GM21576 (cell line): Measurements from ENCODE around the gene GARIN5B.

Experiments
- ATAC-seq: cut with Tn5 transposase; IDR thresholded peaks from one replicate; pipeline ENCODE4 v1.9.1; 2021; ENCODE audit warnings: mild to moderate bottlenecking, moderate library complexity; ENCODE audit not compliant: unreplicated experiment

The GARIN5B gene

DNA sequence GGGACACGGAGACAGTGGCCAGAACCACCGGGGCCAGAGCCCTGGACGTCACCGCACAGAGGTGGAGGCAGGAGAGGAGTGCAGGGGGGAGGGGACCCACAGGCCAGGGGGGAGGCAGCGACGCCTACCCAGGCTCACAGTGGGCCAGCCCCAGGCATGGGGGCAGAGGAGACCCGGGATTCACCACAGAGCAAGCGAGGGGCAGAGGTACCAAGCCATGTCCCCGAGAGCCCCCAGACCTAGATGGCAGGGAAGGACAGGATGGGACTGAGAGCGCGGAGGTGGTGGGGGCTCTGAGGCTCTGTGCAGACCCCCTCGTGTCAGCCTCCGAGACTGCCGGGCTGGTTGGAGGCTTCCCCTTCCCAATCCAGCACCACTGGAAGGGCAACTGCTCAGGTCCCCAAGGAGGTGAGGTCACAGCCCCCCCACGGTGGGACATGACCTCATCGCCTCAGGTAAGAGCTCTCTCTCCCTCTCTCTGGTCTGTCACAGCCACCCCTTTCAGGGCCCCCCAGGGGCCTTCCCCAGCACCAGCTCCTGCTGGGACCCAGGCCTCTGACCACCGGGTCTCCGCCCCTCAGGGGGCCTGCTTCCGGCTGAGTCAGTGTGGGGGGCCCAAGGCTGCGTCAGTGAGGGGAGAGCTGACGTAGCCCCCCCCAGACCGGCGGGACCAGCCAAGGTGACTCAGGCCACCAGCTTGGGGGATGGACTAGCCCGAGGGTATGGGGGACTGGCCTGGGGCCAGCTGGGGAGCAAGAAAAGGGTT lies 9.4 kb upstream of the GARIN5B start:
- no peak for ATAC-seq

DNA sequence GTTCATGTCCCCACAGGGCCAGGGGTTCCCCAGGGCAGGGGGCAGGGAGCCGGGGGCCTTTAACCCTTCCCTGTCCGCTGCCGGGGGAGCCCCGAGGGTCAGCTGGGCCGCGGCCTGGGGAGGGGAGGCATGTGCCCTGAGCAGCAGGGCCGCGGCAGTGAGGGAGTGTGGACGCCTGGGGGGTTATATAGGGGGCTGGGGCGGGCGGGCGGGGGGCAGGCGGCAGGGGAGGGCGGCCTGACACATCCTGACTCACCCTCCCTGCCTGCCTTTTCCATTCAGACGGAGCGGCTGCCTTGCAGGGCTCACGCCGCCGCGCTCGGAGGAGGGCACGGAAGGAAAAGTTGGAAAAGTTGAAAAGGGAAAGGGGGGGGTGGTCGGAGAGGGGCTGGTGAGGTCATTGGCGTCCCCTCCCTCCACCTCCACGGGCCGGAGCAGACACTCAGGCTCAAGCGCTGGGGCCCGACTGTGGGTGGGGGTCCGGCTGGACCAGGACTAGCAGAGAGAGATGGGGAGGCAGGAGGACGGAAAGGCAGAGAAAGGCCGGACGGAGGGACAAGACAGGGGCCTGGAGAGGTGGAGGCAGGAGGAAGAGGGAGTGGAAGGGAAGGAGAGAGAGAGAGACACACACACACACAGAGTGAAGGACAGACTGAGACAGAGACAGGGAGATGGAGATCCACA lies 7.4 kb upstream of the GARIN5B start, which contains the start of gene IL11:
Gene IL11 (minus strand): TSS at position 159 of the 684 bp plus-strand sequence. CDS start 153 bp downstream, at position 6.
- no peak for ATAC-seq

DNA sequence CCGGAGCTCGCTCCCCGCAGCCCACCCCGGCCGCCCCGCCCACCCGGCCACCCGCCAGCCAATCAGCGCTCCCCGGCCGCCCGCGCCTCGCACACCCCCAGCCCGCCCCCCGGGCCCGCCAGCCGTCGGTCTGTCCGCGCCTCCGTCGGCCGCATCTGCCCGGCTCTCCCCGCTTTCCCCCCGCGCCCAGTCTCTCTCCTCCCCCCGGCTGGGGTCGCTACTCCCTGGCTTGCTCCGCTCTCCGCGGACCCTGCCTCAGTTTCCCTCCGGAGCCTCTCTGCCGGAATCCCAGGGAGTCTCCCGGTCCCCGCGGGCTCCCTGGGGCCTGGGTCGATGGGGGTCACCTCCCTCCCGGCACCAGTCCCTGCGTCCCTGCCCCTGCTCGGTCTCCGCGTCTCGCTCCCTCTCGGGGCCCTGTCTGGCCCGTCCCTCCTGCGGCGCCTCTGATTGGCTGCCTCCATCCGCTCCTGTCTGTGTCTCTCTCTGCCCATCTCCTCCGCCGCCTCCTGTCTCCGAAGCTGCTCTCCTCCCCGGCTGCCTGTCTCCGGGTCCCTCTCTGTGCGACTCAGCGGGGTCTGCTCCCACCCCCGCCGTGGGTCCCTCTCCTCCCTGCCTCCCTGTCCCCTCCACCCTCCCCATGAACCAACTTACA lies 6.7 kb upstream of the GARIN5B start:
- no peak for ATAC-seq

DNA sequence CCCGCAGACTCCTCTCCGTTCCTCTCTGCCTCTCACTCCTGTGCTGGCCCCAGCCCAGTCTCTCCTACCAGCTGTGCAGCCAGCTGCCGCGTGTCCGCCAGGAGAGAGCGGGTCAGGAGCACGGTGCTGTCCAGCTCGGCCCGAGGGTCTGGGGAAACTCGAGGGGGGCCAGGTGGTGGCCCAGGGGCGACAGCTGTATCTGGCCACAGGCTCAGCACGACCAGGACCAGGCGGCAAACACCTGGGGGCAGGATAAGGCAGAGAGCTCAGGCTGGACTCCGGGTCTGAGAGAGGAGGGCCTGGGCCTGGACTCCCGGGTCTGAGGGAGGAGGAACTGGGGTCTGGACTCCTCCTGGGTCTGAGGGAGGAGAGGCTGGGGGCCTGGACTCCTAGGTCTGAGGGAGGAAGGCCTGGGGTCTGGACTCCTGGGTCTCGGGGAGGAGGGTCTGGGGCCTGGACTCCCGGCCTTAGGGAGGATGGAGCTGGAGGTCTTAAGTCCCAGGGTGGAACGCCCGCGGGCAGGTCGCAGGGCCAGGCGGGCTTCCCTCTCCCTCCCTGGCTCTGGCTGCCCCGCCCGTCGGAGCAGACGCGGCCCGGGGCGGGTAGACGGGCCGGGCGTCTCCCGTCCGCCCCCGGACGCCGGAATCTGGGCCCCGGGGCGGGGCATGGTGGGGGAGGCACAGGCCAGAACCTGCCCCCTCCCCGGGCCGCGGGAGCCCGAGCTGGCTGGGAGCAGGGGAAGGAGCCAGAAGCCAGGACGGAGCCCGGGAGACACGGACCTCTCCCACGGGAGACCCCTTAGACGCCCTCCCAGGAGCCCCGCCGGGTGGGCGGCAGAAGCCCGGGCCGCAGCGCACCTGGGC lies 5.9 kb upstream of the GARIN5B start:
- no peak for ATAC-seq

DNA sequence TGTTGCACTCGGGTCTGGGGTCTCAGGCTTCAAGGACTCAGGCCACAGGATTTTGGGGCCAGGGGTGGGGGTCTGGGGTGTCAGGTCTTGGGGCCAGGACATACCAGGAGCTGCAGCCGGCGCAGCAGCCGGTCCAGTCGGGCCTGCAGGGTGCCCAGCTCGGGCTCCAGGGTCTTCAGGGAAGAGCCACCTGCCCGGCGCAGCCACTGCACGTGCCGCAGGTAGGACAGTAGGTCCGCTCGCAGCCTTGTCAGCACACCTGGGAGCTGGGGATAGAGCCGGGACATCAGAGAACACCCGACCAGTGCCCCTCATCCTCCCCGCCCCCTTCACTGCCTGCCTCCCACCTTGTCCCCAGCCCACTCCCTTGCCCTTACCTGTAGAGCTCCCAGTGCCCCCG lies 5.0 kb upstream of the GARIN5B start:
- ATAC-seq: no peak

DNA sequence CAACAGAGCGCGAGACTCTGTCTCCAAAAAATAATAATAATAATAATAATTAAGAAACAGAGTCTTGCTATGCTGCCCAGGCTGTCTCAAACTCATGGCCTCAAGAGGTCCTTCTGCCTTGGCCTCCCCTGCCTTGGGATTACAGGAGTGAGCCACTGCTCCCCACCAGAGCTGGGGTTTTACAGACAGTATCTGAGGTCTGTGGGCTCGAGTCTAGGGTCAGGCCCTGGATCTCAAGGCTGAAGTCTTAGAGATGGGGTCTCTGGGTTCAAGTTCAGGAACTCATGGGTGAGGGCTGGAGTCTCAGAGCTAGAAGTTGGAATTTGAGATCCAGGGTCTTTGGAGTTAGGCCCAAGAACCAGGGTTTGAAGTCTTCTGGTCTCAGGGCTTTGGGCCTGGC lies 3.7 kb upstream of the GARIN5B start:
- no peak for ATAC-seq

DNA sequence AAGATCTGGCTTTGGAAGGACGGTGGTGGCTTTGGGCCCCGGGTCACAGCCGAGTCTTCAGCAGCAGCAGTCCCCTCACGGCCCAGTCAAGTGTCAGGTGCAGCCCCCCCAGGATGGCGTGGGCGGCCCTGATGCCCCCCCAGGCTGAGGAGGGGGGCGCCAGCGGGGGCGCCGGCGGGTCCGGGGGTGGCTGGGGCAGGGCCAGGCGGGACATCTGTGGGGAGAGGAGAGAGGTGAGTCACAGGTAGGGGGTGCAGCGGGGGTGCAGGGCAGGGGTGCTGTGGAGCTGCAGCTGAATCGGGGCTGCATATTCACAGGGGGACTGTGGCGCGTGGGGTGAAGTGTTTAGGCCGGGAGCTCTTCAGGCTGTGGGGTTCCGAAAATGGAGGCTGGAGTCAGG lies 2.9 kb upstream of the GARIN5B start:
- no peak for ATAC-seq

DNA sequence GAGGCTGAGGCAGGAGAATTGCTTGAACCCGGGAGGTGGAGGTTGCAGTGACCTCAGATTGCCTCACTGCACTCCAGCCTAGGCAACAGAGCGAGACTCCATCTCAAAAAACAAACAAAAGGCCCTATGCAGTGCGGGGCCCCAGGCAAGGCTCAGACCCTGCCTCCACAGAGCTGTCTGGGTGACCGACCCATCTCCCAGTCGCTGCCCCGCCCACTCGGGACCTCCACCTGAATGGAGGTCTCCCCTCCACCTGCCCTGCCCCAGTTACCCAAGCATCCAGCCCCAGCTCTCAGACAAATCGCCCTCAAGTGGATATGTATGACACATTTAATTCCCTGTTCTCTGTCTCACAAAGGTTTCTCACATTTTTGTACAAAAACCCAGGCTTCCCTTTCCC lies 2.2 kb upstream of the GARIN5B start:
- no peak for ATAC-seq

DNA sequence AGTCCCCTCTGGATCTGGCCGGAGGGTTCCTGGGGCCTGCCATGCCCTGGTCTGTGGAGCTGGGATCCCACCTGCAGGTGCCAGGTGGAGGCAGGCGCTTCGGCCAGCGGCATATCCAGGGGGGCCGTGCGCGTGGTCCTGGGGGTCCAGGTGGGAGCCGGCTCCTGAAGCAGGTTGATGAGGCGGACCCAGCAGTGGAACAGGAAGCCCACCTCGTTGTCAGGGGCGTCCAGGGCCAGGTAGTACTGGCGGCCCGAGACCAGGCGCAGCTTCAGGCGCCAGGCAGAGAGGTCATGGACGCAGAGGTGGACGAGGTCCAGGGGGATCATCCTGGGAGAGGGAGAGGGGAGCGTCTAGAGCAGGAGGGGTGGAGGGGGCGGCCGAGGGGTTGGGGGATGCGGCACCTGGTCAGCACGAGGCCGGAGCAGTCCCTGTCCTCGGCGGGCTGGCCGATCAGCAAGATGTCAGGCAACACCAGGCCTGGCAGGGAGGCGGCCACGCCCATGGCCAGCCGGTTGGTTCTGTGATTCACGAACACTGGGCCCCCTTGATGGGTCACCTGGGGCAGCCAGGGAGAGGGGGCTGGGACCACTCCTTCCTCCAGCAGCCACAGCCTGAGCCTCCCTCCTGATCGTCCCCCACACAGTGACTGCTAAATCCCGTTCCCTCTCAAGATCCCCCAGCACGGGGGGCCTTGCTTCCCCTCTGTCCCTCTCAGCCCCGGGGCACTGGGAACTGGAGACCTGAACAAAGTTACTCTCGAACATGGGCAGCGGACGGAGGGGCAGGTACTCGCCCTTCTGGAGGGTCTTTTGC lies 678 bp downstream of the GARIN5B start:
- no peak for ATAC-seq

DNA sequence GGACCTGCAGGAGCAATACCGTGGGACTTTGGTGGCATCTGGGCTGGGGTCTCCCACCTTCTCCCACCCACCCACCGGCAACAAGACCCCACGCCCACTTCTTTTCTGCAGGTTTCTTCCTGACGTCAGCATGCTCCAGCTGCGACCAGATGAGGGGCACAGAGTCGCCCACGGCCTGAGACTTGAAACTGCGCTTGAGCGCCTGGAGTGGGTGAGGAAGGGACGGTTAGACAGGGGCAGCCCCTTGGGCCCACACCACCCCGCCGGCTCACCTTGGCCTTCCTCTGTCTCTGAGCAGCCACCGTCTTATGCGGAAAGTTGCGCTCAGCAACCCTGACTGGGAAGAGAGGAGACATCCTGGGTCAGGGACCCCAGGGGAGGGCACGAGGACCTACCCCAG lies 2.2 kb downstream of the GARIN5B start:
- ATAC-seq: no peak

DNA sequence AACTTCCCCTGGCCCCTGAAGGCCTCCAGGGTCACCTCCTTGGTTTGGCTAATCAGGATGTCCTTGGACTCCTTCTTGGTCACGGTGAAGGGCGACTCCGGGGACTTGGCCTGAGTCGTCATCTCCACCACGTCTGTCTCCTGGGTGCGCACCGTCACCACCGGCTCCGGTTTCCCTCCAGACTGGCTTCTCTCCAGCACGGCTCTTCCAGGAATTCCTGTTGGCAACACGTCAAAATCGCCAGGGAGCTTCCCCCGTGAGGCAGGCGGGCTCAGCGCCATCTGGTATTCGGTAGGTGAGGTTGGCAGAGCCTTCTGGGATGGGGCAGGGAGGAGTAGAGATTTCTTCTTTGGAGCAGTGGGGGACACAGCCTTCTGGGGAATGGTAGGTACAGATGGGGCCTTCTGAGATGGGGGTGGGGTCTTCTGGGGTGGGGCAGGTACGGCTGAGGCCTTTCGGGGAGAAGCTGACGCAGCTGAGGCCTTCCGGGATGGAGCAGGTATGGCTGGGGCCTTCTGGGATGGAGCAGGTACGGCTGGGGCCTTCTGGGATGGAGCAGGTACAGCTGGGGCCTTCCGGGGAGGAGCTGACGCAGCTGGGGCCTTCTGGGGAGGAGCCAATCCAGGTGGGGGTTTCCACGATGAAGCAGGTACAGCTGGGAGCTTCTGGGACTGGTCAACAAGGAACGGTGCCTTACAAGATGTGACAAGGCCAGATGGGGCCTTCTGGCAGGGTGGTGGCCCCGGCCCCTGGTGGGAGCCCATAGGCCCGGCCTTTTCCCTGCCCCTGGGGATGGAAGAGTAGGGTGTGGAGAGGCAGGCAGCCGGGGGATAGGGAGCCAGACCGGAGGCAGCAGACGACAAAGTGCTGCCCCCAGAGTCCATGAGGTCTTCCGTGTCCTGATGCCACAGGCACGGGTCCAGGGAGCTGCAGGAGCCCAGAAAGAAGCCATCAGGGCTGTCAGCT lies 3.8 kb downstream of the GARIN5B start:
- ATAC-seq: no peak

DNA sequence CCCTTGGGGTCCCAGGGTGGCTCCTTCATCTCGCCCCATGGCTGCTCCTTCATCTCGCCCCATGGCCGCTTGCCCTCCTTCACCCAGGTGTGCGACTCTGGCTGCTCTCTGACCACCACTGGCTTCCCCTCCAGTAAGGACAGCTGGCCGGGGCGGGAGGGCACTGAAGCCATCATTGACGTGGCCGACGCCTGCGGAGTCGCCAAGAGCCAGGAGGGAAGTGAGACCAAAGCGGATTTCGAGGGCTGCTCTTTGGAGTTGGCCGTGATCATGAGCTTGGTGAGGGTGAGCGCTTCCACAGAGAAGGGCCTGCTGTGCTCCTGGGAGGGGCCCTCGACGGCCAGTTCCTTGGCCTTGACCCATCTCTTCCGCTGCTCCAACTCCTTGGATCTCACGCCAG lies 4.6 kb downstream of the GARIN5B start:
- ATAC-seq: no peak

DNA sequence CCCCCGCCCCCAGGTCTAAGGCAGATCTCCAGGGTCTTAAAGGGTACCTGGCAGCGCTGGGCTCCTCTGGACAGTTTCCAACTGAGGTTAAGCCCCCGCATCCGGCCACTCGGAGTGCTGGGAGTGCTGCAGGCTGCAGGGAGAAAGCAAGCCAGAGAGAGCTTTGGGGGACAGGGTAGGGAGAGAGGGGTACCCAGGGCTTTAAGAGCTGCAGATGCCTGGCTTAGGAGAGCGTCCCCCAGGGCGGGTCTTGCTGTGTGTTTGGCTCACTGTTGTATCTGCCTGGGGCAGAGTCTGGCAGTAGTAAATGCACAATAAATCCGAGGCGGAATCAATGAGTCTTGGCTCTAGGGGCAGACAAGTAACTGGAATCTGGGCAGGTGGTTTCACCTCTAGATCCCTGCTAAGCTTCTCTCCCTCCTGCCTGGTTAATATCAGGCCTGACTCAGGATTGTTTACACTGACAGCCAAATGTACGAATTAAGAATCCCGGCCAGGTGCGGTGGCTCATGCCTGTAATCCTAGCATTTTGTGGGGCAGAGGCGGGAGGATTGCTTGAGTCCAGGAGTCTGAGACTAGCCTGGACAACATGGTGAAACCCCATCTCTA lies 7.7 kb downstream of the GARIN5B start:
- ATAC-seq: no peak

DNA sequence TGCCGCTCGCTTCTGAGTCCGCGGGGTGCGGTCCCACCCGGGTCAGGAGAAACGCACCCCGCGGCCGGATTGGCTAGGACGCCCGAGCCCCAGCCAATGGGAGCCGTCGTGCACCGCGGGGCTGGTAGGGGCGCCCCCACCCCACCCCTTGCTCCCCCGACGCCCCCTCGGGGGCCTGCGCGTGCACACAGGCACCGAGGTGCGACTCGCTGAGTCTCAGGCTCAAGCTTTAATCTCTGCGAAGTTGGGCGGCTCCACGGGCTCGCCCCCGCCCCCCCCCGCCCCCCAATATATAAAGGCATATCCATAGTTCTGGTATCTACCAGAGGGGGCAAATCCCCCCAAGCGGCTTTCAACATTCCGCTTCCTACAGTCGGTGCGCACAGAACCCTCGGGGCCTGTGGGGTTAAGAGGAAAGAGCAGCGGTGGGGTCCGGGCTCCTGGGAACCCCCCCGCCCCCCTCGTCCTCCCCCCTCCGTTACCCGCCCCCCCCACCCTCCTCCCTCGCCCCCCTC lies 8.3 kb downstream of the GARIN5B start, which contains the start of gene COX6B2:
Gene COX6B2 (minus strand): TSS at position 22 of the 515 bp plus-strand sequence. CDS start 198 bp downstream, outside the sequence.
- ATAC-seq: no peak

DNA sequence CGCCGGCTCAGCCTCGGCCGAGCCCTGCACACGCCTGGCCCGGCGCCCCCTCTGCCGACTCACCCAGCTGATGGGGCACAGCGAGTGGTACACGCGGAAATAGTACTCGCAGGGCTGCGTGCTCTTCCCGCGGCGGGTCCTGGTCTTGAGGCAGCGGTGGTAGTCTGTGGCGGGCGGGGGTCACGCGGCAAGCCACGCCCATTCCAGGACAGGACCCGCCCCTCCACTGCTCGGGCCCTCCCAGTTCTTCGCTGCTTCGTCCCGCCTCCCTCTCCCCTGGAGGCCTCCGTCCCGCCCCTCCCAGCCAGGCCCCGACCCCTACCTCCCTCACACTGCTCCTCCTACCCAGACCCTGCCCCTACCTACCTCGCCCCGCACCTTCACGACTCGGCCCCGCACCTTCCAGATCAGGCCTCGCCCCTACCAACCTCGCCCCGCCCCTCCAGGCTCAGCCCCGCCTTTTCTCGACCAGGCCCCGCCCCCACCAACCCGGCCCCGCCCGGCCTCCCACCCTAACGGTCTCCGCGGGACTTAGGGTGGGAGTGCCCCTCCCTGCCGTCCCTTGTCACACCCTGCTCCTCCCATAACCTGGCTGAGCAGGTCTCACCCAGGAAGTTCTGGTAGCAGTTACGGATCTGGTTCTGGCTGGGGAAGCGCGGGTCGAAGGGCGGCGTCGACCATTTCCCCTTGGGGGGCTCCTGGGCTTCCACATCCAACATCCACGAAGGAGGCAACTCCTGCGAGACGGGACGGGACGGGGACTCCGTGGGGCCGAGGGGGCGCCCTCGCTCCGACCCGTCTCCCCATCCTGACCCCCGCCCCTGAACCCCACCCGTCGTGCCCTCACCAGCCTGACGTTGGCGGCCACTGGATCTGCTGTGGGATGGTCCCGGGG lies 9.0 kb downstream of the GARIN5B start:
- no peak for ATAC-seq

DNA sequence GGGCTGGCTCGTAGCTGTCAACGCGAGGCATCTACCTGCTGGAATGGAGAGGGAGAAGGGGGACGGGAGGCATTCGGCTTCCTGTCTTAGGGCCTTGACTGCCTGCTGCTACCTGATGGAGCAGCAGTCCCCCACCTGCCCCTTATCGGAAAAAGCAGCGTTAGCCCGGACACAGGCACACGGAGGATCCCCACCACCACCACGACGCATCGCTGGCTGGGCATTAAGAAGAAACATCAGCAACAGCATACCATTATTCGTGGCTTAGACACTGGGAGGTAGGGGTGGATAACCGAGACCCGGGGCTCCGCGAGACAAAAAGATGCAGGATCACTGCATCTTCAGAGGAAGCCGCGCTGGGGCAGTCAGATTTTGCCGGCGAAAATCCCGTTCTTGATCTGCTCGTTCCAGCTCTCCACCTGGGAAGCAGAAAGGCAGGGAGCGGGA lies 9.7 kb downstream of the GARIN5B start:
- no peak for ATAC-seq

DNA sequence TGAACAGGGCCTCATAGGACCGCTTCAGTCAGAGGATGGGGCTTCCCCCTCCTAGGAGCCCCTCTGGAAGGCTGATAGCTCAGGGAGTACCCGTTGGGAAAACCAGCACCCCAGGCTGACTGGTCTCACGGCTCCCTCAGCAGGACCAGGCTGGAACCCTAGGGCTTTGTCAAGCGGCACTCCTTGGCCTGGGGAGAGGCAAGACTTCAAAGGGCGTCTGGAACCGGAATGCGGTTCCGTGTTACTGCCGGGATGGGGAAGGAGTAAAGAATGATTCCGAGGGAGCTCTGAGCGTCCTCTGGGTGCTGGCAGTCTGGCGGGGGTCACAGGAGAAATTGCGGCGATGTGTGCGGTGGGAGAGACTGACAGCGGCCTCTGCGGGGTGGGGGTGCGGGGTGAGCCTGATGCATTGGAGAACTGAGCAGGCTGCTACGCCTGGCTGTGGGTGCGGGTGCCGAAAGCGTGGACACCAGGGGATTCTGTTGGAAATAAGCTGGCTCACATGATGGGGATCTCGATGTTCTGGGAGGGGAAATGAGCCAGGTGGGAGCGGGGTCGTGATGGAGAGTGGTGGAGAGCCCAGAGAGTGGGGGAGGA lies 10.4 kb downstream of the GARIN5B start:
- no peak for ATAC-seq
